Natural killer cell treated with Interleukin-12 subunit alpha and Interleukin-12 subunit beta and Interleukin-15 and Interleukin-18, amount 100 ng/mL, for 72 hours (primary cell): ENCODE data around the gene PLEKHA8. TPM values are rescaled to one million over a fixed set of nuclear protein-coding genes. Genes with fewer than 3 reads are reported as not detected.
"Not testable (repeated sequence)": the region's sequence is repeated elsewhere in the genome, so short reads cannot be mapped to it uniquely, and the experiment has no call there.

Experiments
- ATAC-seq, 2 donors: fragments of 150-1000 bp; cut with Tn5 transposase in 1 of 2; sonication (Bioruptor Pico), chemical (Tn5 transposase) in 1 of 2; 2 replicates each; pipeline ENCODE4 v1.10.0; 2021
- DNase-seq: peaks from one replicate; pipeline ENCODE4 v3.0.0; 2022; ENCODE audit warnings: low spot score
- H3K27ac Mint-ChIP-seq, 2 donors: 1 replicate in 1 of 2; 2 replicates in 1 of 2; pipeline ENCODE4 v1.8.0; 2022; ENCODE audit warnings: mixed read lengths in 2 of 2, mild to moderate bottlenecking in 1 of 2, moderate library complexity in 1 of 2
- H3K27me3 Mint-ChIP-seq, 2 donors: 1 replicate in 1 of 2; 2 replicates in 1 of 2; pipeline ENCODE4 v1.8.0; 2022; ENCODE audit warnings: mixed read lengths in 2 of 2
- H3K36me3 Mint-ChIP-seq: one replicate; pipeline ENCODE4 v1.8.0; 2022; ENCODE audit warnings: mixed read lengths
- H3K4me1 Mint-ChIP-seq, 2 donors: 1 replicate in 1 of 2; 2 replicates in 1 of 2; pipeline ENCODE4 v1.8.0; 2022; ENCODE audit warnings: low read depth in 2 of 2, mixed read lengths in 2 of 2, mild to moderate bottlenecking in 1 of 2
- H3K4me3 Mint-ChIP-seq: one replicate; pipeline ENCODE4 v1.8.0; 2022; ENCODE audit warnings: mixed read lengths
- H3K9me3 Mint-ChIP-seq: 2 replicates; pipeline ENCODE4 v1.8.0; 2022; ENCODE audit warnings: mixed read lengths
- total RNA-seq, 2 donors: library from RNA; stranded (reverse); gene quantifications; one replicate each; pipeline ENCODE4 v1.2.3, GENCODE V29; 2022

The PLEKHA8 gene
- total RNA-seq, 2 donors from 2014 or later = 15.0 to 17.1 TPM

- not testable (repeated sequence) for H3K36me3 Mint-ChIP-seq, DNase-seq, H3K4me3 Mint-ChIP-seq, H3K27ac Mint-ChIP-seq, ATAC-seq, H3K9me3 Mint-ChIP-seq, H3K4me1 Mint-ChIP-seq, H3K27me3 Mint-ChIP-seq
These were observed 33.6 kb downstream of the PLEKHA8 start for GRCh38 chr7:30061786-30062185.

- H3K4me1 Mint-ChIP-seq = no peaks in the 10 kb centered on the region
- H3K36me3 Mint-ChIP-seq = peaks cover 9% of the 10 kb centered on the region
- no peak for DNase-seq
- no peaks in the 10 kb centered on the region for H3K27me3 Mint-ChIP-seq
- no peaks in the 10 kb centered on the region for H3K9me3 Mint-ChIP-seq
- ATAC-seq = no peak
- H3K27ac Mint-ChIP-seq = no peak overlapping the region
- no peak overlapping the region for H3K4me3 Mint-ChIP-seq
These were observed 34.4 kb downstream of the PLEKHA8 start for GRCh38 chr7:30062587-30062986.

GRCh38 chr7:30065746-30066145 is 37.5 kb downstream of the PLEKHA8 start:
- H3K36me3 Mint-ChIP-seq = peaks cover 5% of the 10 kb centered on the region
- H3K4me1 Mint-ChIP-seq = no peaks in the 10 kb centered on the region
- H3K9me3 Mint-ChIP-seq = no peaks in the 10 kb centered on the region
- ATAC-seq = no peak
- H3K27me3 Mint-ChIP-seq = no peaks in the 10 kb centered on the region
- no peak for DNase-seq
- H3K27ac Mint-ChIP-seq = no peak overlapping the region
- H3K4me3 Mint-ChIP-seq = no peak overlapping the region

GRCh38 chr7:30066687-30067086 is 38.5 kb downstream of the PLEKHA8 start:
- Mint-ChIP-seq H3K27me3 (no peaks in the 10 kb centered on the region), H3K4me3 (no peak overlapping the region), H3K9me3 (no peaks in the 10 kb centered on the region), H3K27ac (no peak overlapping the region), H3K36me3 (peaks cover 5% of the 10 kb centered on the region), H3K4me1 (no peaks in the 10 kb centered on the region)
- no peak for ATAC-seq
- DNase-seq = no peak

- H3K27me3 Mint-ChIP-seq = no peaks in the 10 kb centered on the region
- H3K9me3 Mint-ChIP-seq = no peaks in the 10 kb centered on the region
- H3K36me3 Mint-ChIP-seq = peaks cover 5% of the 10 kb centered on the region
- H3K4me3 Mint-ChIP-seq = no peak overlapping the region
- H3K4me1 Mint-ChIP-seq = no peaks in the 10 kb centered on the region
- ATAC-seq (no peak), DNase-seq (no peak)
- H3K27ac Mint-ChIP-seq = no peak overlapping the region
These were observed 39.9 kb downstream of the PLEKHA8 start for GRCh38 chr7:30068117-30068516.

GRCh38 chr7:30069096-30069867 is 41.1 kb downstream of the PLEKHA8 start:
- no peaks in the 10 kb centered on the region for H3K36me3 Mint-ChIP-seq
- no peak overlapping the region for H3K27ac Mint-ChIP-seq
- H3K9me3 Mint-ChIP-seq = no peaks in the 10 kb centered on the region
- ATAC-seq (no peak), DNase-seq (no peak)
- H3K27me3 Mint-ChIP-seq = no peaks in the 10 kb centered on the region
- H3K4me1 Mint-ChIP-seq = no peaks in the 10 kb centered on the region
- no peak overlapping the region for H3K4me3 Mint-ChIP-seq

- no peaks in the 10 kb centered on the region for H3K4me1 Mint-ChIP-seq
- DNase-seq = no peak
- no peak for ATAC-seq
- no peak overlapping the region for H3K4me3 Mint-ChIP-seq
- no peaks in the 10 kb centered on the region for H3K27me3 Mint-ChIP-seq
- H3K36me3 Mint-ChIP-seq = no peaks in the 10 kb centered on the region
- no peak overlapping the region for H3K27ac Mint-ChIP-seq
- no peaks in the 10 kb centered on the region for H3K9me3 Mint-ChIP-seq
These were observed 41.8 kb downstream of the PLEKHA8 start for GRCh38 chr7:30070052-30070451.

- DNase-seq (no peak), ATAC-seq (no peak)
- Mint-ChIP-seq H3K4me3 (no peak overlapping the region), H3K27ac (no peak overlapping the region), H3K4me1 (no peaks in the 10 kb centered on the region), H3K36me3 (peaks cover 6% of the 10 kb centered on the region), H3K27me3 (no peaks in the 10 kb centered on the region), H3K9me3 (no peaks in the 10 kb centered on the region)
These were observed 44.5 kb downstream of the PLEKHA8 start for GRCh38 chr7:30072735-30073134.

GRCh38 chr7:30074422-30075030 is 46.3 kb downstream of the PLEKHA8 start:
- no peaks in the 10 kb centered on the region for H3K4me1 Mint-ChIP-seq
- H3K36me3 Mint-ChIP-seq = peaks cover 12% of the 10 kb centered on the region
- H3K27me3 Mint-ChIP-seq = no peaks in the 10 kb centered on the region
- no peak overlapping the region for H3K4me3 Mint-ChIP-seq
- ATAC-seq (no peak), DNase-seq (no peak)
- H3K27ac Mint-ChIP-seq = no peak overlapping the region
- no peaks in the 10 kb centered on the region for H3K9me3 Mint-ChIP-seq

- Mint-ChIP-seq H3K27me3 (no peaks in the 10 kb centered on the region), H3K36me3 (peaks cover 12% of the 10 kb centered on the region), H3K27ac (no peak overlapping the region), H3K4me1 (no peaks in the 10 kb centered on the region), H3K4me3 (no peak overlapping the region), H3K9me3 (no peaks in the 10 kb centered on the region)
- DNase-seq (no peak), ATAC-seq (no peak)
These were observed 48.2 kb downstream of the PLEKHA8 start for GRCh38 chr7:30076411-30076810.

GRCh38 chr7:30078280-30078679 is 50.1 kb downstream of the PLEKHA8 start:
- ATAC-seq (no peak), DNase-seq (no peak)
- H3K4me3 Mint-ChIP-seq = no peak overlapping the region
- H3K9me3 Mint-ChIP-seq = no peaks in the 10 kb centered on the region
- H3K36me3 Mint-ChIP-seq = peaks cover 12% of the 10 kb centered on the region
- no peaks in the 10 kb centered on the region for H3K4me1 Mint-ChIP-seq
- H3K27me3 Mint-ChIP-seq = no peaks in the 10 kb centered on the region
- H3K27ac Mint-ChIP-seq = no peak overlapping the region

- Mint-ChIP-seq H3K9me3 (no peaks in the 10 kb centered on the region), H3K27ac (no peak overlapping the region), H3K27me3 (no peaks in the 10 kb centered on the region), H3K36me3 (peaks cover 12% of the 10 kb centered on the region), H3K4me1 (no peaks in the 10 kb centered on the region), H3K4me3 (no peak overlapping the region)
- ATAC-seq = no peak
- no peak for DNase-seq
These were observed 51.7 kb downstream of the PLEKHA8 start for GRCh38 chr7:30079880-30080279.

- no peaks in the 10 kb centered on the region for H3K4me1 Mint-ChIP-seq
- DNase-seq (no peak), ATAC-seq (no peak)
- H3K27ac Mint-ChIP-seq = no peak overlapping the region
- no peaks in the 10 kb centered on the region for H3K9me3 Mint-ChIP-seq
- no peak overlapping the region for H3K4me3 Mint-ChIP-seq
- H3K36me3 Mint-ChIP-seq = peaks cover 12% of the 10 kb centered on the region
- H3K27me3 Mint-ChIP-seq = no peaks in the 10 kb centered on the region
These were observed 52.6 kb downstream of the PLEKHA8 start for GRCh38 chr7:30080818-30081217.

- DNase-seq (no peak), ATAC-seq (no peak)
- no peak overlapping the region for H3K27ac Mint-ChIP-seq
- H3K27me3 Mint-ChIP-seq = no peaks in the 10 kb centered on the region
- H3K36me3 Mint-ChIP-seq = peaks cover 5% of the 10 kb centered on the region
- H3K4me1 Mint-ChIP-seq = no peaks in the 10 kb centered on the region
- no peaks in the 10 kb centered on the region for H3K9me3 Mint-ChIP-seq
- no peak overlapping the region for H3K4me3 Mint-ChIP-seq
These were observed 54.5 kb downstream of the PLEKHA8 start for GRCh38 chr7:30082686-30083085.

- Mint-ChIP-seq H3K4me1 (no peaks in the 10 kb centered on the region), H3K27ac (no peak overlapping the region), H3K9me3 (no peaks in the 10 kb centered on the region), H3K4me3 (no peak overlapping the region), H3K36me3 (peaks cover 5% of the 10 kb centered on the region), H3K27me3 (no peaks in the 10 kb centered on the region)
- ATAC-seq (no peak), DNase-seq (no peak)
These were observed 55.1 kb downstream of the PLEKHA8 start for GRCh38 chr7:30083334-30083733.
